CD14-positive monocyte (primary cell): ENCODE data around the gene BCORL1. TPM values are rescaled to one million over a fixed set of nuclear protein-coding genes. Genes with fewer than 3 reads are reported as not detected.

Experiments used
- DNase-seq, 3 donors: peaks; one replicate each; pipeline ENCODE4 v3.0.0-alpha.2; 2011 to 2022
- H2AFZ ChIP-seq: 2 replicates; pipeline ENCODE4 v1.6.0; 2012; ENCODE audit warnings: mild to moderate bottlenecking, low read depth, low read length, inconsistent platforms; ENCODE audit not compliant: insufficient read depth, poor library complexity, severe bottlenecking
- H3K27ac ChIP-seq, 2 donors: 1 replicate in 1 of 2; 2 replicates in 1 of 2; pipeline ENCODE4 v1.5.1; 2012 to 2013; ENCODE audit warnings: low read length in 2 of 2, control low read depth in 1 of 2, inconsistent platforms in 1 of 2, low read depth in 1 of 2, mild to moderate bottlenecking in 1 of 2
- H3K27me3 ChIP-seq, 2 donors: one replicate each; pipeline versions ENCODE4 v1.6.0 to v1.6.1; 2011 to 2013; ENCODE audit warnings: low read length in 2 of 2; ENCODE audit not compliant: control insufficient read depth in 2 of 2, insufficient read depth in 2 of 2
- H3K36me3 ChIP-seq, 2 donors: replicated peaks in 1 of 2; 1 replicate in 1 of 2; 2 replicates in 1 of 2; pipeline versions ENCODE4 v1.5.1 to v1.6.1; 2012 to 2013; ENCODE audit warnings: low read length in 2 of 2, control low read depth in 1 of 2, inconsistent platforms in 1 of 2, mild to moderate bottlenecking in 1 of 2; ENCODE audit not compliant: insufficient read depth in 2 of 2, control insufficient read depth in 1 of 2
- H3K4me1 ChIP-seq, 2 donors: 1 replicate in 1 of 2; 2 replicates in 1 of 2; pipeline versions ENCODE4 v1.5.1 to v1.6.1; 2012 to 2013; ENCODE audit warnings: low read length in 2 of 2, control low read depth in 1 of 2, inconsistent platforms in 1 of 2, mild to moderate bottlenecking in 1 of 2, moderate library complexity in 1 of 2; ENCODE audit not compliant: insufficient read depth in 2 of 2, control insufficient read depth in 1 of 2
- H3K4me2 ChIP-seq: replicated peaks from 2 replicates; pipeline ENCODE3; 2012; ENCODE audit warnings: low read length, moderate library complexity, mild to moderate bottlenecking; ENCODE audit not compliant: poor library complexity, severe bottlenecking; ENCODE audit errors: extremely low read depth
- H3K4me3 ChIP-seq, 3 experiments: fragments of 200-600 bp in 1 of 3; sonication (generic) in 1 of 3; replicated peaks in 1 of 3; 1 replicate in 2 of 3; 2 replicates in 1 of 3; pipeline ENCODE4 v1.5.1; 2011 to 2013; ENCODE audit warnings: low read length in 3 of 3, mild to moderate bottlenecking in 3 of 3, control low read depth in 2 of 3, low read depth in 2 of 3, inconsistent platforms in 1 of 3, moderate library complexity in 1 of 3
- H3K79me2 ChIP-seq: 2 replicates; pipeline ENCODE4 v1.6.0; 2012; ENCODE audit warnings: mild to moderate bottlenecking, control low read depth, inconsistent platforms, low read length, moderate library complexity; ENCODE audit not compliant: insufficient read depth
- H3K9ac ChIP-seq: 2 replicates; pipeline ENCODE4 v1.6.0; 2017; ENCODE audit warnings: low read length, mild to moderate bottlenecking; ENCODE audit not compliant: insufficient read depth, poor library complexity, severe bottlenecking
- H3K9me3 ChIP-seq, 2 donors: replicated peaks in 1 of 2; 1 replicate in 1 of 2; 2 replicates in 1 of 2; pipeline versions ENCODE4 v1.5.1 to v1.6.1; 2012 to 2013; ENCODE audit warnings: low read length in 2 of 2, control low read depth in 1 of 2; ENCODE audit not compliant: control insufficient read depth in 1 of 2, insufficient read depth in 1 of 2
- H4K20me1 ChIP-seq: 2 replicates; pipeline ENCODE4 v1.6.0; 2012; ENCODE audit warnings: mild to moderate bottlenecking, low read length, control low read depth, moderate library complexity; ENCODE audit not compliant: insufficient read depth
- H3K27ac Mint-ChIP-seq, 7 donors: one replicate each; pipeline ENCODE4 v1.8.0; 2020; ENCODE audit warnings: mild to moderate bottlenecking in 7 of 7, mixed read lengths in 7 of 7, moderate library complexity in 6 of 7, inconsistent platforms in 2 of 7
- H3K27me3 Mint-ChIP-seq, 3 donors: one replicate each; pipeline ENCODE4 v1.8.0; 2021 to 2022; ENCODE audit warnings: low read depth in 3 of 3, mild to moderate bottlenecking in 3 of 3, mixed read lengths in 3 of 3, moderate library complexity in 3 of 3, inconsistent platforms in 1 of 3
- H3K36me3 Mint-ChIP-seq, 2 donors: one replicate each; pipeline ENCODE4 v1.8.0; 2020; ENCODE audit warnings: mixed read lengths in 2 of 2, inconsistent platforms in 1 of 2, mild to moderate bottlenecking in 1 of 2
- H3K4me1 Mint-ChIP-seq: one replicate; pipeline ENCODE4 v1.8.0; 2020; ENCODE audit warnings: mild to moderate bottlenecking, mixed read lengths
- H3K4me3 Mint-ChIP-seq, 2 donors: one replicate each; pipeline ENCODE4 v1.8.0; 2020; ENCODE audit warnings: mild to moderate bottlenecking in 2 of 2, mixed read lengths in 2 of 2, moderate library complexity in 1 of 2
- H3K9me3 Mint-ChIP-seq, 7 donors: one replicate each; pipeline ENCODE4 v1.8.0; 2020 to 2022; ENCODE audit warnings: mixed read lengths in 7 of 7, mild to moderate bottlenecking in 6 of 7, moderate library complexity in 6 of 7, inconsistent platforms in 2 of 7
- WGBS: methylation state at CpG from one replicate; pipeline ENCODE4 v1.1.5; 2013; ENCODE audit warnings: missing lambda C conversion rate; ENCODE audit not compliant: insufficient coverage; 5-methylcytosine and 5-hydroxymethylcytosine counted together
- intact Hi-C, 2 donors: fragments of 100-400 bp; cut with micrococcal nuclease; formaldehyde crosslinking; loops; one replicate each; pipeline versions ENCODE4 v1.15.0 to v1.15.1; 2023
- polyA plus RNA-seq, 3 donors: library from polyadenylated mRNA; depleted of rRNA in 1 of 3; unstranded in 2 of 3; stranded (reverse) in 1 of 3; fragments of 300-500 nt in 2 of 3; fragments of >200 nt in 1 of 3; fragmentation: Illumina TruSeq in 2 of 3; gene quantifications; 1 replicate in 2 of 3; 2 replicates in 1 of 3; pipeline ENCODE4 v1.2.3, GENCODE V29; 2012 to 2021
- TF ChIP-seq, protein P1 (sequence below): fragments of 200-600 bp; IDR thresholded peaks from one replicate; pipeline ENCODE4 v1.8.0; 2022; ENCODE audit warnings: antibody characterized with exemption, mild to moderate bottlenecking

Gene BCORL1
- polyA plus RNA-seq, 3 donors: 0.69 to 2.4 (median 0.72) TPM

DNA sequence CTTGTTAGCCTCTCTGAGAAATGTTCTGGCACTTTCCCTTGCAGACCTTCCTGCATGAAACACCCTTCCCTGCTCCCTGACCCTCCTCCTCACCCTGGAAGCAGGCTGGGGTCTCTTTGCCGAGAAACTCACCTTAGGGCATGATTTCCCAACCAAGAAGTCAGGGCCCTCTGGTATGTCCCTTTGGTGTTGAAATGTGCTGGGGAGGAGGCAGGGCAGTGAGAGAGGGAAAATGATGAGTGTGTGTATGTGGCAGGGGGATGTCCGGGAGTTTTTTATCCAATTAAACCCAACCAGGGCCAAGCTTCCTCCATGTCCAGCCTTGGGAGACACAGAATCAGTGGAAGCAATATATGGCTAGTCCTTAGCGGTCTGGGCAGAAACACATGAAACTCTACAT lies 122.8 kb downstream of the BCORL1 start:
- intact Hi-C loops: no loop called here
- Mint-ChIP-seq H3K4me3 (peak overlapping the region in 1 of 2 donors; percentile 30), H3K27me3 (peaks cover 0 to 12% (median 1%) of the 10 kb centered on the region in 3 donors), H3K27ac (peak overlapping the region in 5 of 7 donors; percentile 36 to 95 (median 73)), H3K4me1 (peaks cover 65% of the 10 kb centered on the region), H3K36me3 (peaks cover 20 to 26% of the 10 kb centered on the region in 2 donors), H3K9me3 (peaks cover 0 to 8% (median 0%) of the 10 kb centered on the region in 7 donors)
- H3K27ac ChIP-seq: peak overlapping the region in 1 of 2 donors; percentile 58
- no peak overlapping the region for H3K4me3 ChIP-seq
- peak in 1 of 3 donors; percentile 42 for DNase-seq
- no peaks in the 10 kb centered on the region for H3K9me3 ChIP-seq
- H3K36me3 ChIP-seq: peaks cover 5% of the 10 kb centered on the region in 2 donors
- peaks cover 86% of the 10 kb centered on the region for H4K20me1 ChIP-seq
- no peak overlapping the region for H3K9ac ChIP-seq
- H3K79me2 ChIP-seq: peaks cover 100% of the 10 kb centered on the region
- H2AFZ ChIP-seq: no peak overlapping the region
- H3K4me1 ChIP-seq: peaks cover 60 to 69% of the 10 kb centered on the region in 2 donors
- TF ChIP-seq, protein P1, sequence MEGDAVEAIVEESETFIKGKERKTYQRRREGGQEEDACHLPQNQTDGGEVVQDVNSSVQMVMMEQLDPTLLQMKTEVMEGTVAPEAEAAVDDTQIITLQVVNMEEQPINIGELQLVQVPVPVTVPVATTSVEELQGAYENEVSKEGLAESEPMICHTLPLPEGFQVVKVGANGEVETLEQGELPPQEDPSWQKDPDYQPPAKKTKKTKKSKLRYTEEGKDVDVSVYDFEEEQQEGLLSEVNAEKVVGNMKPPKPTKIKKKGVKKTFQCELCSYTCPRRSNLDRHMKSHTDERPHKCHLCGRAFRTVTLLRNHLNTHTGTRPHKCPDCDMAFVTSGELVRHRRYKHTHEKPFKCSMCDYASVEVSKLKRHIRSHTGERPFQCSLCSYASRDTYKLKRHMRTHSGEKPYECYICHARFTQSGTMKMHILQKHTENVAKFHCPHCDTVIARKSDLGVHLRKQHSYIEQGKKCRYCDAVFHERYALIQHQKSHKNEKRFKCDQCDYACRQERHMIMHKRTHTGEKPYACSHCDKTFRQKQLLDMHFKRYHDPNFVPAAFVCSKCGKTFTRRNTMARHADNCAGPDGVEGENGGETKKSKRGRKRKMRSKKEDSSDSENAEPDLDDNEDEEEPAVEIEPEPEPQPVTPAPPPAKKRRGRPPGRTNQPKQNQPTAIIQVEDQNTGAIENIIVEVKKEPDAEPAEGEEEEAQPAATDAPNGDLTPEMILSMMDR: no peak
- no CpG with 5 or more reads among the region's 3 CpGs for WGBS
- H3K27me3 ChIP-seq: no peaks in the 10 kb centered on the region
- peak overlapping the region; percentile 23 for H3K4me2 ChIP-seq

DNA sequence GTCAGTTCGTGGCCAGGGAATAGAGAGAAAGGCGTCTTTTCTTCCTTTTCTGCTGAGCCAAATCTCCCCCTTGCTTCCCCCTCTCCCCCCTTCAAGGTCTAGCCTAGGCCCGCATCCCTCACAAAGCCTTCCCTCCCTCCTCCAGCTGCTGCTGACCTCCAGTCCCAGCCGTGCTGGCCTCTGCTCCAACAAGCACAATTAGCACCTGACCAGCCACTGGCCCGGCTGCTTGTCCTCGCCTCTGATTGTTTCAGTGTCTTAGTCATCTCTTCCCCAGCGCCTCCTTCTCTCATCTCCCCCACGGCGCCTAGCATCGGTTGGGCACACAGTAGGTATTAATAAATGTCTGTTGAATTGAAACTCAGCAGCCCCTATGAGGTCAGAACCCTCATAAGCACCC lies 123.6 kb downstream of the BCORL1 start:
- no peak for DNase-seq
- peak overlapping the region; percentile 24 to 95 (median 77) for H3K27ac Mint-ChIP-seq
- peak overlapping the region; percentile 32 to 58 for H3K27ac ChIP-seq
- H3K36me3 Mint-ChIP-seq: peaks cover 14 to 24% of the 10 kb centered on the region in 2 donors
- H3K4me1 Mint-ChIP-seq: peaks cover 57% of the 10 kb centered on the region
- peak overlapping the region; percentile 23 for H3K4me2 ChIP-seq
- H3K27me3 ChIP-seq: no peaks in the 10 kb centered on the region
- no peak overlapping the region for H2AFZ ChIP-seq
- H3K4me1 ChIP-seq: peaks cover 54 to 63% of the 10 kb centered on the region in 2 donors
- H4K20me1 ChIP-seq: peaks cover 78% of the 10 kb centered on the region
- peaks cover 5% of the 10 kb centered on the region in 2 donors for H3K36me3 ChIP-seq
- peak overlapping the region in 1 of 3 experiments; percentile 28 for H3K4me3 ChIP-seq
- H3K9me3 ChIP-seq: no peaks in the 10 kb centered on the region
- intact Hi-C loops: no loop called here
- H3K27me3 Mint-ChIP-seq: peaks cover 0 to 12% (median 1%) of the 10 kb centered on the region in 3 donors
- H3K4me3 Mint-ChIP-seq: peak overlapping the region; percentile 53 to 67
- no CpG with 5 or more reads among the region's 10 CpGs for WGBS
- H3K9me3 Mint-ChIP-seq: peaks cover 0 to 8% (median 0%) of the 10 kb centered on the region in 7 donors
- H3K79me2 ChIP-seq: peaks cover 92% of the 10 kb centered on the region
- H3K9ac ChIP-seq: no peak overlapping the region
- TF ChIP-seq, protein P1: no peak

Other genes with a start within 250 kb of the BCORL1 start
- under 1 TPM in 1 of 3 donors, not detected in 2; 0.19 TPM for gene XPNPEP2, start 243.7 kb upstream of the BCORL1 start, polyA plus RNA-seq
- gene SASH3, start 202.7 kb upstream of the BCORL1 start, polyA plus RNA-seq: 100 to 1,000 TPM; 127 to 272 (median 179) TPM
- 1 to 10 TPM; 1.5 to 2.8 (median 2.7) TPM for gene ZDHHC9, start 138.7 kb upstream of the BCORL1 start, polyA plus RNA-seq
- gene UTP14A, start 76.5 kb upstream of the BCORL1 start, polyA plus RNA-seq: 1 to 10 TPM; 2.9 to 5.5 (median 3.8) TPM
- 10 to 100 TPM; 10.4 to 68.6 (median 20.5) TPM for gene ELF4, start 127.9 kb downstream of the BCORL1 start, polyA plus RNA-seq
- gene AIFM1, start 183.2 kb downstream of the BCORL1 start, polyA plus RNA-seq: 10 to 100 TPM; 15.1 to 19.1 (median 18.6) TPM
- gene RAB33A, start 189.3 kb downstream of the BCORL1 start, polyA plus RNA-seq: 1 to 10 TPM in 2 of 3 donors, under 1 TPM in 1; 0.13 to 2.1 (median 1.6) TPM